ENCODE results near the gene CPNE7.

The CPNE7 gene

GRCh38 chr16:89547291-89547690 is 28.3 kb upstream of the CPNE7 start:
- no peak overlapping the region for H3K4me3 ChIP-seq (ENCODE audit: low read length)
- TF ChIP-seq EZH2phosphoT487 (IDR thresholded peaks at IDR 0.05; ENCODE audit: borderline replicate concordance, low read length) (no peak), CTCF (IDR thresholded peaks at IDR 0.05; ENCODE audit: low read depth, low read length, poor library complexity, severe bottlenecking) (no peak)
- H3K9me2 ChIP-seq (replicated peaks; ENCODE audit: control insufficient read depth, low read length) = no peaks in the 10 kb centered on the region
- no peaks in the 10 kb centered on the region for H3K79me2 ChIP-seq (ENCODE audit: control insufficient read depth, low read length)
- no peaks in the 10 kb centered on the region for H3F3A ChIP-seq (ENCODE audit: control insufficient read depth, insufficient read depth)
- H4K20me1 ChIP-seq (ENCODE audit: control insufficient read depth, insufficient read depth, low read depth, low read length) = no peaks in the 10 kb centered on the region
- H3K4me2 ChIP-seq (ENCODE audit: low read length) = no peak overlapping the region
- no peaks in the 10 kb centered on the region for H3K9me3 ChIP-seq (ENCODE audit: control insufficient read depth, insufficient read depth, low read length)
- no peak overlapping the region for H3K27ac ChIP-seq (ENCODE audit: low read depth, low read length)
- no peaks in the 10 kb centered on the region for H3K27me3 ChIP-seq (ENCODE audit: control insufficient read depth, low read length)
- H3K4me1 ChIP-seq (ENCODE audit: control insufficient read depth, low read length) = peaks cover 7% of the 10 kb centered on the region
- H3K36me3 ChIP-seq (ENCODE audit: control insufficient read depth, low read length) = peaks cover 44% of the 10 kb centered on the region

- H3K36me3 ChIP-seq (ENCODE audit: control insufficient read depth, low read length) = peaks cover 44% of the 10 kb centered on the region
- no peak overlapping the region for H3K4me3 ChIP-seq (ENCODE audit: low read length)
- H3K79me2 ChIP-seq (ENCODE audit: control insufficient read depth, low read length) = no peaks in the 10 kb centered on the region
- no peaks in the 10 kb centered on the region for H4K20me1 ChIP-seq (ENCODE audit: control insufficient read depth, insufficient read depth, low read depth, low read length)
- H3K27me3 ChIP-seq (ENCODE audit: control insufficient read depth, low read length) = no peaks in the 10 kb centered on the region
- H3F3A ChIP-seq (ENCODE audit: control insufficient read depth, insufficient read depth) = no peaks in the 10 kb centered on the region
- no peak for TF ChIP-seq EZH2phosphoT487 (IDR thresholded peaks at IDR 0.05; ENCODE audit: borderline replicate concordance, low read length)
- TF ChIP-seq CTCF (IDR thresholded peaks at IDR 0.05; ENCODE audit: low read depth, low read length, poor library complexity, severe bottlenecking) = no peak
- H3K4me1 ChIP-seq (ENCODE audit: control insufficient read depth, low read length) = peaks cover 7% of the 10 kb centered on the region
- H3K27ac ChIP-seq (ENCODE audit: low read depth, low read length) = no peak overlapping the region
- no peaks in the 10 kb centered on the region for H3K9me3 ChIP-seq (ENCODE audit: control insufficient read depth, insufficient read depth, low read length)
- no peaks in the 10 kb centered on the region for H3K9me2 ChIP-seq (replicated peaks; ENCODE audit: control insufficient read depth, low read length)
- H3K4me2 ChIP-seq (ENCODE audit: low read length) = no peak overlapping the region
These were observed 27.7 kb upstream of the CPNE7 start for GRCh38 chr16:89547860-89548259.

GRCh38 chr16:89548344-89549006 is 27.1 kb upstream of the CPNE7 start:
- peak overlapping the region; percentile 32; the same call in 1 of the 2 replicates for H3K27ac ChIP-seq (ENCODE audit: low read depth, low read length)
- no peaks in the 10 kb centered on the region for H3K79me2 ChIP-seq (ENCODE audit: control insufficient read depth, low read length)
- H3K27me3 ChIP-seq (ENCODE audit: control insufficient read depth, low read length) = no peaks in the 10 kb centered on the region
- peaks cover 46% of the 10 kb centered on the region for H3K36me3 ChIP-seq (ENCODE audit: control insufficient read depth, low read length)
- peaks cover 7% of the 10 kb centered on the region for H3K4me1 ChIP-seq (ENCODE audit: control insufficient read depth, low read length)
- H3K4me2 ChIP-seq (ENCODE audit: low read length) = no peak overlapping the region
- H4K20me1 ChIP-seq (ENCODE audit: control insufficient read depth, insufficient read depth, low read depth, low read length) = no peaks in the 10 kb centered on the region
- H3K4me3 ChIP-seq (ENCODE audit: low read length) = no peak overlapping the region
- H3K9me3 ChIP-seq (ENCODE audit: control insufficient read depth, insufficient read depth, low read length) = no peaks in the 10 kb centered on the region
- H3K9me2 ChIP-seq (replicated peaks; ENCODE audit: control insufficient read depth, low read length) = no peaks in the 10 kb centered on the region
- H3F3A ChIP-seq (ENCODE audit: control insufficient read depth, insufficient read depth) = no peaks in the 10 kb centered on the region
- TF ChIP-seq EZH2phosphoT487 (IDR thresholded peaks at IDR 0.05; ENCODE audit: borderline replicate concordance, low read length) = no peak
- TF ChIP-seq CTCF (IDR thresholded peaks at IDR 0.05; ENCODE audit: low read depth, low read length, poor library complexity, severe bottlenecking) = no peak

Measured in DOHH2 (cell line).